ENCODE data around the gene CDK2.

The CDK2 gene

GRCh38 chr12:56017181-56017580, 50.6 kb downstream of the CDK2 start:
- no peak for DNase-seq

- DNase-seq, result no peak
Observed at GRCh38 chr12:56018356-56018755, 51.7 kb downstream of the CDK2 start.

- DNase-seq, result no peak
Observed at GRCh38 chr12:56020423-56021184, 54.0 kb downstream of the CDK2 start, which contains the start of gene IKZF4. TSS of gene IKZF4 (plus strand) at chr12:56021043. CDS start at chr12:56021494, 451 bp downstream.

- DNase-seq, result no peak
Observed at GRCh38 chr12:56021889-56022497, 55.4 kb downstream of the CDK2 start.

All from activated naive CD4-positive, alpha-beta T cell treated with anti-CD3 and anti-CD28 coated beads, Interleukin-2, amount 50 U/mL, for 16 hours (primary cell).